A549 treated with Mapracorat at 1 μM for 4 hours (cell line): ENCODE results near the gene OR7A5. TPM values are rescaled to one million over a fixed set of nuclear protein-coding genes. Genes with fewer than 3 reads are reported as not detected.

Experiments used
- total RNA-seq: library from RNA; stranded (reverse); fragments of 200-300 nt; extraction: Qiagen RNA extraction; gene quantifications from 5 replicates; pipeline ENCODE4 v1.2.3, GENCODE V29; 2022

The OR7A5 gene
- total RNA-seq = not detected in 5 replicates

GRCh38 chr19:14835011-14835410, at the start of gene OR7A5, which contains the start of gene OR7C1:
OR7A5 (minus strand) TSS chr19:14835185; CDS start chr19:14828241, 6,944 bp downstream.
OR7C1 (minus strand) TSS chr19:14835185; CDS start chr19:14800136, 35,049 bp downstream.

GRCh38 chr19:14848822-14849221, 13.8 kb upstream of the OR7A5 start, which contains the start of gene OR7A10:
OR7A10 (minus strand) TSS chr19:14848922; CDS start chr19:14841877, 7,045 bp downstream.

GRCh38 chr19:14778110-14778845, 56.7 kb downstream of the OR7A5 start, which contains the start of gene ADGRE2:
ADGRE2 (minus strand) TSS chr19:14778560; CDS start chr19:14776756, 1,804 bp downstream.

Other genes starting within 250 kb of the OR7A5 start
- gene ADGRE3, start 160.3 kb downstream of the OR7A5 start, total RNA-seq = not detected in 5 replicates
- gene ZNF333, start 145.1 kb downstream of the OR7A5 start, total RNA-seq = 2.0 to 3.5 TPM (median 3.1 TPM) in 5 replicates
- 0.44 to 1.1 TPM (median 0.56 TPM) in 5 replicates for gene ADGRE2, start 56.6 kb downstream of the OR7A5 start, total RNA-seq
- not detected in 5 replicates for gene OR7C1, start within 50 bp of the OR7A5 start, total RNA-seq
- gene OR7A10, start 13.7 kb upstream of the OR7A5 start, total RNA-seq = not detected in 5 replicates
- gene OR7A17, start 50.9 kb upstream of the OR7A5 start, total RNA-seq = not detected in 5 replicates
- not detected in 5 replicates for gene OR7C2, start 106.3 kb upstream of the OR7A5 start, total RNA-seq
- gene SLC1A6, start 144.7 kb upstream of the OR7A5 start, total RNA-seq = not detected in 5 replicates
- gene CASP14, start 214.3 kb upstream of the OR7A5 start, total RNA-seq = not detected in 5 replicates
- not detected in 5 replicates for gene OR1I1, start 247.0 kb upstream of the OR7A5 start, total RNA-seq